Tibial nerve (tissue), 4 donors: ENCODE results near the gene NLRP6.
"Not testable (repeated sequence)": the region's sequence is repeated elsewhere in the genome, so short reads cannot be mapped to it uniquely, and the experiment has no call there.

ENCODE experiments used
- CTCF ChIP-seq, 5 experiments: fragments of 200-600 bp in 3 of 5; fragments of 450-650 bp in 2 of 5; sonication (generic) in 3 of 5; IDR thresholded peaks; one replicate each; pipeline ENCODE4 v1.5.1; 2016 to 2019; ENCODE audit warnings: antibody characterized with exemption in 5 of 5, mild to moderate bottlenecking in 3 of 5, moderate library complexity in 2 of 5
- EP300 ChIP-seq, 2 donors: sonication (generic); formaldehyde crosslinking; IDR thresholded peaks; one replicate each; pipeline ENCODE4 v1.6.1; 2017; ENCODE audit warnings: antibody characterized with exemption in 2 of 2, mild to moderate bottlenecking in 1 of 2
- POLR2A ChIP-seq, 2 donors: fragments of 450-650 bp; IDR thresholded peaks; one replicate each; pipeline ENCODE4 v1.6.1; 2017; ENCODE audit warnings: antibody characterized with exemption in 2 of 2, mild to moderate bottlenecking in 2 of 2, moderate library complexity in 2 of 2

DNA sequence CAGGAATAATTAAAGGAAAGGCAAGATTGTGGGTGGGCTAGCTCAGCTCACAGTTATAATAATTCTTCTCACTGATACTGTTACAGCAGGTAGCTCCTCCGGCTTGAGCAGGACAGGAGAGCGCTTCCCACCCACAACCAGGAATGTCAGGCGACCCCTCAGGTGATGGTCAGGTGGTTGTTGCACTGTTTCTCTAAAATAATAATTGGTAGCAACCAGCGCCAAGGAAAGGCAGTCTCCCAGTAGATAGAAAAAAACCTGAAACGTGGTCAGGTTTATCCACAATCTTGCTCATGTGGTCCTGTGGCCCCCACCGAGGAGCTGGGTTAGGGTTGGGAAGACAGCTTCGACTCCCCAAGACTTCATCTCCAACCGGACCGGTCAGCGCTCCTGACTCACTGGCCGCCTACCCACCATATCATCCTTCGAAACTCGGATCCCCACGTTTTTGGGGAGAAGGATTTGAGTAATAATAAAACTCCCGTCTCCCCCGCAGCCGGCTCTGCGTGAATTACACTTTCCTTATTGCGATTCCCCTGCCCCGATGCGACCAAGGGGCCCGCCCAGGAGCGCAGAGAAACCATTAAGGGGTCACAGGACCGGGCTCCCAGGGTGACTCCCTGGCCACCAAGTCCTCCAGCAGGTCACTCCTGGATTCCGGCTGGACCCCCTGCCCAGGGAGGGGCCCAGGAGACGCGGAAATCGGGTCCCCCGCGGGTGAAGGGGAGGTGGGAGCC lies 39.6 kb downstream of the NLRP6 start:
- not testable (repeated sequence) for TF ChIP-seq CTCF, POLR2A (IDR thresholded peaks at IDR 0.05)
- peak in 1 of 2 donors; percentile 11 for TF ChIP-seq EP300 (IDR thresholded peaks at IDR 0.05)
